Tibial nerve (tissue), 3 donors: ENCODE results near the gene RELN.

ENCODE experiments used
- POLR2A ChIP-seq, 2 donors: fragments of 450-650 bp; IDR thresholded peaks; one replicate each; pipeline ENCODE4 v1.6.1; 2017; ENCODE audit warnings: antibody characterized with exemption in 2 of 2, mild to moderate bottlenecking in 2 of 2, moderate library complexity in 2 of 2
- TF ChIP-seq, protein P1 (sequence below), 5 experiments: fragments of 200-600 bp in 3 of 5; fragments of 450-650 bp in 2 of 5; sonication (generic) in 3 of 5; IDR thresholded peaks; one replicate each; pipeline ENCODE4 v1.5.1; 2016 to 2019; ENCODE audit warnings: antibody characterized with exemption in 5 of 5, mild to moderate bottlenecking in 3 of 5, moderate library complexity in 2 of 5

DNA sequence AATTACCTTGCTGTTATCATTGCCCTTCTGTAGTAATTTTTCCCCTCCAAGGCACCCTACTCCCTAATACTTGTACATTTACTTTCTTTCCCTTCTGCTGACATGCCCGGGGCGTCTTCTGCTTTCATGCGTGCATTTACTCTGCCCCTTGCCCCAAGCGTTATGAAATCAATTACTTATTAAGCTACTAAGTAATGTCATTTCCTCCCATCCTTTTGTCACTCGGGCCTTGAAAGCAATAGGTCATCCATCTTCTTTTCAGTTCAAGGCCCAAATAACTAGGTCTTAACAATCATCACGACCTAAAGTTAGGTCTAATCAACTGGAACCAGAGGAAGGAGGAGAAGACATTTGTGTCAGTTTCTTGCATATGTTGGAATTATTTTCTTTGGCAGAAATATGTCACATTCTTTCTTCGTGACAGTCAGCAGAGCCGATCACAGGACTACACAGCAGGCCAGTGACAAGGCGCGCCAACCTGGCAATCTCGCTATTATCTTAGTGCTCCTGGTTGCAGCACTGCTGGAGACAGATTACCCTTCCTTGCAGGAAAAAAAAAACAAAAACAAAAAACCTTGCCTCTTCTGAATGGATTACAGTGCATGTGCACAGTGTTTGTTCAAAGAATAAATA is 179.2 kb downstream of the RELN start:
- TF ChIP-seq, protein P1, sequence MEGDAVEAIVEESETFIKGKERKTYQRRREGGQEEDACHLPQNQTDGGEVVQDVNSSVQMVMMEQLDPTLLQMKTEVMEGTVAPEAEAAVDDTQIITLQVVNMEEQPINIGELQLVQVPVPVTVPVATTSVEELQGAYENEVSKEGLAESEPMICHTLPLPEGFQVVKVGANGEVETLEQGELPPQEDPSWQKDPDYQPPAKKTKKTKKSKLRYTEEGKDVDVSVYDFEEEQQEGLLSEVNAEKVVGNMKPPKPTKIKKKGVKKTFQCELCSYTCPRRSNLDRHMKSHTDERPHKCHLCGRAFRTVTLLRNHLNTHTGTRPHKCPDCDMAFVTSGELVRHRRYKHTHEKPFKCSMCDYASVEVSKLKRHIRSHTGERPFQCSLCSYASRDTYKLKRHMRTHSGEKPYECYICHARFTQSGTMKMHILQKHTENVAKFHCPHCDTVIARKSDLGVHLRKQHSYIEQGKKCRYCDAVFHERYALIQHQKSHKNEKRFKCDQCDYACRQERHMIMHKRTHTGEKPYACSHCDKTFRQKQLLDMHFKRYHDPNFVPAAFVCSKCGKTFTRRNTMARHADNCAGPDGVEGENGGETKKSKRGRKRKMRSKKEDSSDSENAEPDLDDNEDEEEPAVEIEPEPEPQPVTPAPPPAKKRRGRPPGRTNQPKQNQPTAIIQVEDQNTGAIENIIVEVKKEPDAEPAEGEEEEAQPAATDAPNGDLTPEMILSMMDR (IDR thresholded peaks at IDR 0.05): no peak
- no peak for TF ChIP-seq POLR2A (IDR thresholded peaks at IDR 0.05)
